Activated T-cell treated with anti-CD3 and anti-CD28 coated beads, Interleukin-2, amount 50 U/mL, for 72 hours (primary cell): ENCODE measurements around the gene DDX11. TPM values are rescaled to one million over a fixed set of nuclear protein-coding genes. Genes with fewer than 3 reads are reported as not detected.
A peak's percentile ranks its signal among the peaks of the same experiment; 100 is the strongest.
"Not testable (repeated sequence)": the region's sequence is repeated elsewhere in the genome, so short reads cannot be mapped to it uniquely, and the experiment has no call there.

ENCODE experiments used
- ATAC-seq, 2 donors: fragments of 150-1000 bp; cut with Tn5 transposase; replicated peaks in 1 of 2; 2 replicates each; pipeline ENCODE4 v1.10.0; 2021; ENCODE audit warnings: moderate library complexity in 2 of 2, mild to moderate bottlenecking in 1 of 2
- DNase-seq, 2 donors: peaks; one replicate each; pipeline ENCODE4 v3.0.0; 2021 to 2022; ENCODE audit warnings: mixed read lengths in 1 of 2
- H3K27ac Mint-ChIP-seq: one replicate; pipeline ENCODE4 v1.8.0; 2022; ENCODE audit warnings: mild to moderate bottlenecking, moderate library complexity, mixed read lengths
- H3K27me3 Mint-ChIP-seq: one replicate; pipeline ENCODE4 v1.8.0; 2022; ENCODE audit warnings: low read depth, mixed read lengths
- H3K36me3 Mint-ChIP-seq, 2 donors: one replicate each; pipeline ENCODE4 v1.8.0; 2022; ENCODE audit warnings: mixed read lengths in 2 of 2, mild to moderate bottlenecking in 1 of 2; ENCODE audit not compliant: insufficient read depth in 2 of 2
- H3K4me1 Mint-ChIP-seq: one replicate; pipeline ENCODE4 v1.8.0; 2022; ENCODE audit warnings: low read depth, mixed read lengths
- H3K4me3 Mint-ChIP-seq, 2 donors: one replicate each; pipeline ENCODE4 v1.8.0; 2022; ENCODE audit warnings: mild to moderate bottlenecking in 2 of 2, mixed read lengths in 2 of 2, moderate library complexity in 2 of 2
- H3K9me3 Mint-ChIP-seq, 2 donors: one replicate each; pipeline ENCODE4 v1.8.0; 2022; ENCODE audit warnings: mixed read lengths in 2 of 2
- total RNA-seq, 2 donors: library from RNA; stranded (reverse); gene quantifications; one replicate each; pipeline ENCODE4 v1.2.3, GENCODE V29; 2022

The DDX11 gene
- total RNA-seq, 2 donors from 2014 or later: 131 to 144 TPM

- not testable (repeated sequence) for ATAC-seq, H3K4me1 Mint-ChIP-seq, H3K27me3 Mint-ChIP-seq, H3K4me3 Mint-ChIP-seq, H3K36me3 Mint-ChIP-seq, DNase-seq, H3K9me3 Mint-ChIP-seq, H3K27ac Mint-ChIP-seq
Observed at GRCh38 chr12:31109773-31110172, 36.1 kb downstream of the DDX11 start.

DNA sequence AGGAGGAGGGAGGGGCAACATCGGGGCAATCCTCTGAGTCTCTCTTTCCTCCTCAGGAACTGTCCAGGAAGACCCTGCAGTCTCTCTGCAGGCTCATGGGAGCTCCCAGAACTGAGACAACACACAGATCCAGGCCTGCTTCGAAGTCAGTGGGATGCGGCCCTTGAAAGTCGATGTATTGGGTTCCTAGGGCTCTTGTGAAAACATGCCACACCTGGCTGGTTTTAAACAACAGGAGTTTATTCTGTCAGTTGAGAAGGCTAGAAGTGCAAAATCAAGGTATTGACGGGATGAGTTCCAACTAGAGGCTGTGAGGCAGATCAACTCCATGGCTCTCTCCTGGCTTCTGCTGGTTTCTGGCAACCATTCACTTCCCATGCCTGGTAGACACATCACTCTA, 36.6 kb downstream of the DDX11 start:
- not testable (repeated sequence) for H3K36me3 Mint-ChIP-seq, DNase-seq, H3K27me3 Mint-ChIP-seq, H3K4me3 Mint-ChIP-seq, H3K27ac Mint-ChIP-seq, H3K9me3 Mint-ChIP-seq, ATAC-seq, H3K4me1 Mint-ChIP-seq

GRCh38 chr12:31115092-31115601, 41.5 kb downstream of the DDX11 start:
- H3K4me1 Mint-ChIP-seq, H3K4me3 Mint-ChIP-seq, ATAC-seq, H3K27me3 Mint-ChIP-seq, H3K36me3 Mint-ChIP-seq, H3K9me3 Mint-ChIP-seq, DNase-seq, H3K27ac Mint-ChIP-seq: not testable (repeated sequence)

GRCh38 chr12:31116846-31117202, 43.2 kb downstream of the DDX11 start:
- peak; percentile 29 to 34 for ATAC-seq
- not testable (repeated sequence) for DNase-seq, H3K27me3 Mint-ChIP-seq, H3K27ac Mint-ChIP-seq, H3K4me1 Mint-ChIP-seq, H3K9me3 Mint-ChIP-seq, H3K36me3 Mint-ChIP-seq
- peak overlapping the region; percentile 84 to 85 for H3K4me3 Mint-ChIP-seq

DNA sequence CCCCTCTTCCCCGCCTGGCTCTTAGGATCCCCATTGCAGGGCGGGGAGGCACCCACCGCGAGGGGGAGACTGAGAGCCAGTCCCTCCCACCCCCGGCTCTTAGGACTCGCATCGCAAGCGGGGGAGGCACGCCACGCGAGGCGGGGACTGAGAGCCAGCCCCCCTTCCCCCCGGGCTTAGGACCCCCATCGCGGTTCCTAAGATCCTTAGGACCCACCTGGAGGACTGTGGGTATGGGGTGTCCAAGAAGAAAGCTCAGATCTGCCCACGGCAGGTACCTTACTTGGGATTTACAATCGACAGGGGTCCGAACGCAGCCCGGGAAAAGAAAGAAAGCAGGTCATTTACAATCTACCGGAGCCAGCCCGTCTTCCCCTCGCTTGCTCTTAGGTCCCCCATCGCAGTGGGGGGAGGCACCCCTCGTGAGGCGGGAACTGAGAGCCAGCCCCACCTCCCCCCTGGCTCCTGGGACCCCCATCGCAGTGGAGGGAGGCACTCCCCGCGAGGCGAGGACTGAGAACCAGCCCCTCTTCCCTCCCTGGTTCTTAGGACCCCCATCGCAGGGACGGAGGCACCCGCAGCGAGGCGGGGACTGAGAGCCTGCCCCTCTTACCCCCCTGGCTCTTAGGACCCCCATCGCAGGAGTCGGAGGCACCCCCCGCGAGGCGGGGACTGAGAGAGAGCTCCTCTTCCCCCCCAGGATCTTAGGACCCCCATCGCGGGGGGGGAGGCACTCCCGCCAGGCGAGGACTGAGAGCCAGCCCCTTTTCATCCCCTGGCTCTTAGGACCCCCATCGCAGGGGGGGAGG, 43.7 kb downstream of the DDX11 start:
- ATAC-seq (peak; percentile 91 to 93), DNase-seq (peak; percentile 76 to 82)
- Mint-ChIP-seq H3K27me3 (peaks cover 5% of the 10 kb centered on the region), H3K4me1 (peaks cover 6% of the 10 kb centered on the region), H3K27ac (no peak overlapping the region), H3K36me3 (no peaks in the 10 kb centered on the region), H3K9me3 (no peaks in the 10 kb centered on the region), H3K4me3 (peak overlapping the region; percentile 84 to 85)

- peak overlapping the region; percentile 65 to 68 for H3K4me3 Mint-ChIP-seq
- H3K27ac Mint-ChIP-seq: no peak overlapping the region
- ATAC-seq (peak; percentile 61 to 66), DNase-seq (peak in 1 of 2 donors; percentile 31)
- H3K27me3 Mint-ChIP-seq: peaks cover 1% of the 10 kb centered on the region
- no peaks in the 10 kb centered on the region for H3K9me3 Mint-ChIP-seq
- H3K4me1 Mint-ChIP-seq: peaks cover 6% of the 10 kb centered on the region
- no peaks in the 10 kb centered on the region for H3K36me3 Mint-ChIP-seq
Observed at GRCh38 chr12:31118347-31119191, 44.9 kb downstream of the DDX11 start.

- Mint-ChIP-seq H3K27ac (no peak overlapping the region), H3K4me1 (peaks cover 6% of the 10 kb centered on the region), H3K36me3 (no peaks in the 10 kb centered on the region), H3K4me3 (peak overlapping the region; percentile 65 to 68), H3K9me3 (no peaks in the 10 kb centered on the region), H3K27me3 (no peaks in the 10 kb centered on the region)
- DNase-seq (no peak), ATAC-seq (peak in 1 of 2 donors; percentile 16)
Observed at GRCh38 chr12:31119192-31119802, 45.6 kb downstream of the DDX11 start.

DNA sequence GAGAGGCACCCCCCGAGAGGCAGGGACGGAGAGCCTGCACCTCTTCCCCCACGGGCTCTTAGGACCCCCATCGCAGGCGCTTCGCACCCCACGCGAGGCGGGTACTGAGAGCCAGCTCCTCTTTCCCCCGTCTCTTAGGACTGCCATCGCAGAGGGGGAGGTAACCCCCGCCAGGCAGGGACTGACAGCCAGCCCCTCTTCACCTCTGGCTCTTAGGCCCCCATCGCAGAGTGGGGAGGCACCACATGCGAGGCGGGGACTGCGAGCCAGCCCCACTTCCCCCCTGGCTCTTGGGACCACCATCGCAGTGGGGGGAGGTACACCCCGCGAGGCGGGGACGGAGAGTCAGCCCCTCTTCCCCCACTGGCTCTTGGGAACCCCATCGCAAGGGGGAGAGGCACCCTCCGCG, 46.1 kb downstream of the DDX11 start:
- ATAC-seq (no peak), DNase-seq (no peak)
- H3K9me3 Mint-ChIP-seq: no peaks in the 10 kb centered on the region
- peaks cover 6% of the 10 kb centered on the region for H3K4me1 Mint-ChIP-seq
- H3K36me3 Mint-ChIP-seq: no peaks in the 10 kb centered on the region
- H3K27ac Mint-ChIP-seq: no peak overlapping the region
- H3K4me3 Mint-ChIP-seq: no peak overlapping the region
- H3K27me3 Mint-ChIP-seq: no peaks in the 10 kb centered on the region

GRCh38 chr12:31120392-31121008, 46.8 kb downstream of the DDX11 start:
- no peak overlapping the region for H3K4me3 Mint-ChIP-seq
- H3K27me3 Mint-ChIP-seq: no peaks in the 10 kb centered on the region
- DNase-seq (no peak), ATAC-seq (no peak)
- H3K27ac Mint-ChIP-seq: no peak overlapping the region
- no peaks in the 10 kb centered on the region for H3K9me3 Mint-ChIP-seq
- H3K4me1 Mint-ChIP-seq: peaks cover 6% of the 10 kb centered on the region
- no peaks in the 10 kb centered on the region for H3K36me3 Mint-ChIP-seq

GRCh38 chr12:31121022-31121728, 47.5 kb downstream of the DDX11 start:
- not testable (repeated sequence) for H3K4me3 Mint-ChIP-seq, DNase-seq, H3K9me3 Mint-ChIP-seq, H3K4me1 Mint-ChIP-seq, H3K36me3 Mint-ChIP-seq, H3K27ac Mint-ChIP-seq, ATAC-seq, H3K27me3 Mint-ChIP-seq

- Mint-ChIP-seq H3K4me1 (no peaks in the 10 kb centered on the region), H3K36me3 (no peaks in the 10 kb centered on the region), H3K27ac (no peak overlapping the region), H3K4me3 (no peak overlapping the region), H3K9me3 (no peaks in the 10 kb centered on the region), H3K27me3 (no peaks in the 10 kb centered on the region)
- DNase-seq: no peak
- no peak for ATAC-seq
Observed at GRCh38 chr12:31122481-31122880, 48.8 kb downstream of the DDX11 start.

DNA sequence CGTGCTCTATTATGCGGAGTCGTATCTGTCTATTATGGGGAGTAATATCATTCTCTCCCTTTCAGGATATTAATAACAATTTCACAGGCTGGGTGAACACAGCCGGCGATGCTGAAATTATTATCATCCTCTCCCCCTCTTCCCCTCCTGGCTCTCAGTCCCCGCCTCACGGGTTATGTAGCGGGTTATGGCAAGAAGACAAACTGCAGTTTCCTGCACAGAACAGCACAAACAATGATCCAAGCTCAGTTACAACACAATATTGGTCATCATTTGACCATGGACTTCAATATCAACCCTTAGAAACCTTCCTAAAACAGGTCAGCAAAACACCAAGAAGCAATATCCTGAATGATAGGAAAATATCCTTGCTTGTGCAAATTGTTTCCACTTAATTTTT, 50.5 kb downstream of the DDX11 start:
- DNase-seq, ATAC-seq, H3K4me3 Mint-ChIP-seq, H3K27ac Mint-ChIP-seq, H3K9me3 Mint-ChIP-seq, H3K36me3 Mint-ChIP-seq, H3K27me3 Mint-ChIP-seq, H3K4me1 Mint-ChIP-seq: not testable (repeated sequence)
